Measurements from ENCODE around the gene SLC6A3. TPM values are rescaled to one million over a fixed set of nuclear protein-coding genes. Genes with fewer than 3 reads are reported as not detected.

Gene SLC6A3
- total and polyA plus RNA-seq, 2 donors (not counting 1 experiment from before 2014, with no cell fraction given) = 0.01 to 0.15 TPM

GRCh38 chr5:1444361-1445189, 665 bp downstream of the SLC6A3 start:
- DNase-seq = no peak
- peak overlapping the region; percentile 79 for H3K4me2 ChIP-seq (replicated peaks; ENCODE audit: low read depth, low read length, poor library complexity, severe bottlenecking)
- intact Hi-C loops (cut with micrococcal nuclease) = no loop called here
- H3K27me3 ChIP-seq (replicated peaks in 1 of 4; ENCODE audit: control extremely low read depth in 1 of 4, control insufficient read depth in 3 of 4, insufficient read depth in 4 of 4, low read length in 3 of 4) = peaks cover 0 to 65% (median 24%) of the 10 kb centered on the region in 4 experiments
- H3K4me3 Mint-ChIP-seq = peak overlapping the region; percentile 77
- H3K27ac Mint-ChIP-seq = no peak overlapping the region
- TF ChIP-seq EZH2 (IDR thresholded peaks at IDR 0.05; ENCODE audit: borderline replicate concordance, insufficient read depth, low read depth, low read length, poor library complexity, severe bottlenecking) = no peak
- no peak for TF ChIP-seq CTCF (IDR thresholded peaks at IDR 0.05)
- H3K9me3 ChIP-seq (ENCODE audit: control extremely low read depth in 1 of 3, control insufficient read depth in 2 of 3, insufficient read depth in 1 of 3, low read length in 2 of 3) = peaks cover 0 to 32% (median 3%) of the 10 kb centered on the region in 3 donors
- H4K20me1 ChIP-seq (ENCODE audit: control insufficient read depth, insufficient read depth, low read length, poor library complexity, severe bottlenecking) = no peaks in the 10 kb centered on the region
- ChIA-PET CTCF (no interaction called here), POLR2A (no interaction called here)
- WGBS (ENCODE audit: insufficient coverage) = 17% methylated on average over 68 of the region's 68 CpGs
- no peak for ATAC-seq (ENCODE audit: low read depth)
- peak overlapping the region; percentile 51 for H2AFZ ChIP-seq (ENCODE audit: insufficient read depth, low read depth, low read length, poor library complexity, severe bottlenecking)
- H3K4me1 Mint-ChIP-seq = peaks cover 20% of the 10 kb centered on the region
- H3K79me2 ChIP-seq (ENCODE audit: control insufficient read depth, insufficient read depth, low read length) = no peaks in the 10 kb centered on the region
- peaks cover 4% of the 10 kb centered on the region for H3K9me3 Mint-ChIP-seq (ENCODE audit: insufficient read depth)
- no peaks in the 10 kb centered on the region for H3K36me3 ChIP-seq (replicated peaks in 1 of 2; ENCODE audit: control extremely low read depth in 1 of 2, control insufficient read depth in 1 of 2, extremely low read depth in 1 of 2, insufficient read depth in 2 of 2, low read length in 1 of 2)
- peaks cover 19 to 32% of the 10 kb centered on the region in 2 donors for H3K4me1 ChIP-seq (ENCODE audit: control insufficient read depth in 2 of 2, insufficient read depth in 2 of 2, low read length in 2 of 2)
- H3K9ac ChIP-seq (ENCODE audit: low read length) = peak overlapping the region; percentile 13
- H3K27ac ChIP-seq (ENCODE audit: low read length in 2 of 2) = no peak overlapping the region
- H3K27me3 Mint-ChIP-seq = peaks cover 59% of the 10 kb centered on the region
- peak overlapping the region in 3 of 5 experiments; percentile 6 to 44 (median 37) for H3K4me3 ChIP-seq (ENCODE audit: control extremely low read depth in 1 of 5, extremely low read depth in 1 of 5, insufficient read depth in 1 of 5, low read depth in 2 of 5, low read length in 4 of 5)

- H3K4me1 Mint-ChIP-seq = peaks cover 20% of the 10 kb centered on the region
- Histone ChIP-seq H2AFZ (ENCODE audit: insufficient read depth, low read depth, low read length, poor library complexity, severe bottlenecking) (no peak overlapping the region), H3K27ac (ENCODE audit: low read length in 2 of 2) (no peak overlapping the region), H3K4me1 (ENCODE audit: control insufficient read depth in 2 of 2, insufficient read depth in 2 of 2, low read length in 2 of 2) (peaks cover 19 to 32% of the 10 kb centered on the region in 2 donors), H3K4me2 (replicated peaks; ENCODE audit: low read depth, low read length, poor library complexity, severe bottlenecking) (peak overlapping the region; percentile 79), H3K79me2 (ENCODE audit: control insufficient read depth, insufficient read depth, low read length) (no peaks in the 10 kb centered on the region), H3K27me3 (replicated peaks in 1 of 4; ENCODE audit: control extremely low read depth in 1 of 4, control insufficient read depth in 3 of 4, insufficient read depth in 4 of 4, low read length in 3 of 4) (peaks cover 0 to 67% (median 24%) of the 10 kb centered on the region in 4 experiments), H3K4me3 (ENCODE audit: control extremely low read depth in 1 of 5, extremely low read depth in 1 of 5, insufficient read depth in 1 of 5, low read depth in 2 of 5, low read length in 4 of 5) (no peak overlapping the region), H3K36me3 (replicated peaks in 1 of 2; ENCODE audit: control extremely low read depth in 1 of 2, control insufficient read depth in 1 of 2, extremely low read depth in 1 of 2, insufficient read depth in 2 of 2, low read length in 1 of 2) (no peaks in the 10 kb centered on the region), H3K9me3 (ENCODE audit: control extremely low read depth in 1 of 3, control insufficient read depth in 2 of 3, insufficient read depth in 1 of 3, low read length in 2 of 3) (peaks cover 0 to 34% (median 3%) of the 10 kb centered on the region in 3 donors), H4K20me1 (ENCODE audit: control insufficient read depth, insufficient read depth, low read length, poor library complexity, severe bottlenecking) (no peaks in the 10 kb centered on the region), H3K9ac (ENCODE audit: low read length) (peak overlapping the region; percentile 13)
- ChIA-PET POLR2A (no interaction called here), CTCF (no interaction called here)
- peak overlapping the region; percentile 77 for H3K4me3 Mint-ChIP-seq
- TF ChIP-seq CTCF (IDR thresholded peaks at IDR 0.05) (no peak), EZH2 (IDR thresholded peaks at IDR 0.05; ENCODE audit: borderline replicate concordance, insufficient read depth, low read depth, low read length, poor library complexity, severe bottlenecking) (no peak)
- peaks cover 4% of the 10 kb centered on the region for H3K9me3 Mint-ChIP-seq (ENCODE audit: insufficient read depth)
- 64% methylated on average over 15 of the region's 15 CpGs for WGBS (ENCODE audit: insufficient coverage)
- DNase-seq (no peak), ATAC-seq (ENCODE audit: low read depth) (no peak)
- intact Hi-C loops (cut with micrococcal nuclease) = no loop called here
- H3K27ac Mint-ChIP-seq = no peak overlapping the region
- peaks cover 56% of the 10 kb centered on the region for H3K27me3 Mint-ChIP-seq
Observed at GRCh38 chr5:1443991-1444360, 1.3 kb downstream of the SLC6A3 start.

Data from B cell (primary cell).